Muscle of arm (tissue), 12 donors: ENCODE measurements around the gene IPPK. TPM values are rescaled to one million over a fixed set of nuclear protein-coding genes. Genes with fewer than 3 reads are reported as not detected.
"Not testable (repeated sequence)": the region's sequence is repeated elsewhere in the genome, so short reads cannot be mapped to it uniquely, and the experiment has no call there.

Experiments used
- DNase-seq: peaks from one replicate; pipeline ENCODE4 v3.0.0-alpha.2; 2013
- polyA plus RNA-seq, 12 donors: library from polyadenylated mRNA; unstranded; fragments of 120-200 nt; gene quantifications; one replicate each; pipeline ENCODE4 v1.2.1, GENCODE V29; 2013; ENCODE audit not compliant: insufficient read length in 12 of 12

The IPPK gene
- polyA plus RNA-seq, 12 donors = 5.9 to 10.2 (median 8.5) TPM; not detected in 1

DNA sequence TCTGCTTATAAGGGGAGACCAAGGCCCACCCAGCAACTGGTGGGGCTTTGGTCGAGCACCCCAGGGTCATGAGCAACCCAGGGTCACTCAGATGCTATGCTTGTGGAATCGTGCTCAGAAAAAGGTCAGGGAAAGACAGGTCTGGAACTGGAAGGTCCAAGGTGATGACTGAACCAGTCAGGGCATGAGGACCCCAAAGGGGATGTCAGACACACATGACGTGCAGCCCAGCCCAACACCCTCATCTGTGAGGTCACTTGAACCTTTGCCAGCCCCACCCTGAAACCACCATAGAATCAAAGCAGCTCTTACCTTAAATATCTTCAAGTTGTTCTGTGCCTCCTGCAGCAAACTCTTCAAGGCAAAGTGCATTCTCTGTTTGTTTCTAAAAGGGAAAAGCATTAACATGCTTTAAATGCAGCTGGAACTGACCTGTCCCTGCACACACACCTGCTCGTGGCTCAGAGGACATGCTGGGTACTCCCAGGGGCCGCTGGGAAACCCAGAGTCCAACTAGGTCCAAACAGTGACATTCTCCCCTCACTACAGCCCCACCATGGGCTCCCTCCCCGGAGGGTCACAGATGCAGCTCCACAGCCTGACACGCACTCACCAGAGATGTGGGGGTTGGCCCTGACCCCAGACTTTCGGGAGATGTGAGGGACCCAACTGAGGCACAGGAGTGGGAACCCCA, 29.4 kb downstream of the IPPK start:
- no peak for DNase-seq

DNA sequence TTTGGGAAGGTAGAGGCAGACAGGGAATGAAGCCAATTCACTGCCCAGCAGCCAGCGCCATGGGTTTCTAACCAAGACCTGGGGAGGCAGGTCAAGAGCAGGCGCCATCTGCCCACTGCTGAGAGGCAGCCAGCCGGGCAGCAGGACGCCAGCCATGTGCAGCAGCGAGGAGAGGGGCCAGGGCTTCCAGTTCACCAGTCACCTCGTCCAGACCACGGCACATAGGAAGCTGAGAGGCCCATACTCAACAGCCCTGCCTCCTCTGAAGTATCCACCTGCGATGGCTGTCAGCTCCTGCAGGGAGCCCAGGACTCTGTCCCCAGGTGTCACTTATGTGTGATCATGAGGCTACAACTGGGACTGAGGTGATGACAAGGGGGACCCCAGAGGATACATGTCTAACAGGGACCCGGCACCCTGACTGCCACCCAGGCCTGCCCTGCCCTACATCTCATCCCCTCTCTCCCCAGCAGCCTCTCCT, 30.1 kb downstream of the IPPK start:
- no peak for DNase-seq

DNA sequence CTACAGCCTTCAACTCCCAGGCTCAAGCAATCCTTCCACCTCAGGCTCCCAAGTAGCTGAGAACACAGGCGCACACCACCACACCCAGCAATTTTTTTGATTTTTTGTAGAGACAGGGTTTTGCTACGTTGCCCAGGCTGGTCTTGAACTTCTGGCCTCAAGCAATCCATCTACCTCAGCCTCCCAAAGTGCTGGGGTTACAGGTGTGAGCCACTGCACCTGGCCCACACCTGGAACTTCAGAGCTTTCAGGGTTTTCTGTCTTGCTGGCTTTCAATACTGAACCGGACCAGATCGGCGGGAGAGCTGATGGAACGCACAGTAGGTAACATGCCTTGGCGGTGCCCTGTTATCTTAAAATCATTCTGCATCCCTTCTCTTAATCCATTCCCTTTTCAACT, 30.8 kb downstream of the IPPK start:
- DNase-seq = no peak

DNA sequence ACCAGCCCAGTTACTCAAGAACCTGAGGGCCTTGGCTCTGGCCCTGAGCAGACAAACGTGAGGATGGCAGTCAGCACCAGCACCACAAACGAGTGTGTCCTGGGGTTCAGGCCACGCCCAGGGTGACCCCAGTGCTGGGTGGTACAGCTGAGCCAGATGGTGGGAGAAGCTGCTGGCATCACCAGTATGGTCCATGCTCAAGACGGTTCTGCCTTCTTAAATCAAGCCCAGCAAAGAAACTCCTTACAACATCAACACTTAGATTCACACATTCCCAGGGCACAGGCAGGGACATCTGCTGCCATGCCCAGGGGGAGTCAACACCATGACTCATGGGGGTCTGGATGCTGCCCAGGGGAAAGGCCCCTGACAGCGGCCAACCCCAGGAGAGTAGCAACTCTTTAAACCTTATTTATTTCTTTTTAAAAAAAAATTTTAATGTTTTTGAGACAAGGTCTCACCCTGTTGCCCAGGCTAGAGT, 31.3 kb downstream of the IPPK start:
- no peak for DNase-seq

DNA sequence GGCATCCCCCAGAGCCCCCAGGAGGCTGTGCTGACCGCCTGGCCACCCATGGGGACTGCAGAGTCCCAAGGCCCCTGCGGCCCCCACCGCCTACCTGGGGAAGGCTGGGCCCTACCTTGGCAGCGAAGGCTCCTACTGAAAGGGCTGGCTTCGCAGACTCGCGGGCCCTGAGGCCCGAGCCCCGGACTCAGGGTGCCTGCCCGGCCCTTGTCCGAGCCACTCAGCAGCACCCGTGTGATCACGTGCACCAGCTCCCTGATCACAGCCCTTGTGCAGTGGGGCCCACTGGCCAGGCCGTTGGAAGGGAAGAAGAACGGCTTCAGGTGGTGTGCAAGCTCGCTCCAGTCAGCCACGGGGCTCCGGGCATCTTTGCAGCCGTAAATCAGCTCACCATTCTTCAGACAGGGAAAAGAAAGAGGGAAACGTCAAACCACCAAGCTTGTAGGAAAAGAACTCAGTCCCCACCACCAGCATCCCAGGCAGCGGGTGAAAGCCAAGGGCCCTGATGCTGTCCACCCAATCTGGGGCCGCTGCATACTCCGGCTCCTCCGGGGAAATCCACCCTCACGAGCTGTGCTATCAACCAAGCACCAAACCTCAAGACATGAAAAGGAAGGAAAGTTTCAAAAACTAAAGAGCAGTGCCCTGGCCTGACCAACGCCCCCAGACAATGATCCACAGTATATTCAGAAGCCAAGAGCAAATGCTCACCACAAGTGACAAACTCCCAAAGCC, 31.9 kb downstream of the IPPK start:
- no peak for DNase-seq

DNA sequence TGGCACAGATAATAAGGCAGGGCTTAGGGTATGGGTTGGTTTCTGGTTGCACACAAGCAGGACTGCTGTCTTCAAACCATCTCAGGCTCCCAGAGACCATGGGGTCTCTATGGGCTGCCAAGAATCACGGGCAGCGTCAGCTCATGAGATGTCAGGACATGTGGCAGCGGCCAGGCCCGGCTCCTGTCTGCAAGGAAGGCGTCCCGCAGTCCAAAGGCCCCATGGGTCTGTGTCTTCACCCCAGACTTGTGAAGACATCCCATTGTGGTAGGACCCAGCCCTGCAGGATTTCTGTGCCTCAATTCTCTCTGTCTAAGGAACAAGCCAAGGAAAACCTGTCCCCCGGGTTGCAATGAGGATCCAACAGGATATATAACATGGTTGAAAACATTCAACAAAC, 32.6 kb downstream of the IPPK start:
- no peak for DNase-seq

DNA sequence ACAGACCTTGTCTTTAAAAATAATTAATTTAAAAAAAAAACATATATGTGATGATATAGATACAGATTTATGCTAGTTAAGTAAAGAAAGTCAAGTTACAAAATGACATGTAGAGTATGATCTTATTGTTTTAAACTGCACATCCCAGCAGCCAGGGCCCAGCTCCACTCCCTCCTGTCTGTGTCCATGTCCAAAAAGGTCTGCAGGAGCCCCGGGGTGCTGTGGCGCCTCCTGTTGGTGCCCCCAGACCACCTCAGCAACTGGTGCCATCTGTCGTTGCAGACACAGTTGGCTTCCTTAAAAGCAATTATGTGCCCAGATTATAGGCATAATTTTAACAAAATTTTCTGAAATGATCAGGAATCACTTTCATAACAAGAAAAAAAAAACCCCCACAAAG, 33.3 kb downstream of the IPPK start:
- no peak for DNase-seq

DNA sequence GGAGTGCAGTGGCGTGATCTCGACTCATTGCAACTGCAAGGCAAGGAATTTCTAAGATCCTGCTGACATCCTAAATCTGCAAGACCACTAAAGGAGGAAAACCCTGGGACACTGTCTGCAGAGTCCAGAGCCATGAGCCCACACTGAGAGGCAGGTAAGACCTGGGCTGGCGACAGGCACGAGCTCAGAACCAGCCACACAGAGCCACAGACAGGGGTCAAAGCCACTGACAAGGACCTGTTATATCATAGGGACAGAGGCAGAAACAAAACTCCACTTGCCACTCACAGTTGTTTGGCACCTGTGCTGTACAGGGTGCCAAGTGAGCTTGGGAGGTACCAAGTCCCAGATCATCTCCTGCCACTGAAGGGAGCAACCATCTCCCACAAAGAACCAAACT, 34.2 kb downstream of the IPPK start:
- DNase-seq = no peak

DNA sequence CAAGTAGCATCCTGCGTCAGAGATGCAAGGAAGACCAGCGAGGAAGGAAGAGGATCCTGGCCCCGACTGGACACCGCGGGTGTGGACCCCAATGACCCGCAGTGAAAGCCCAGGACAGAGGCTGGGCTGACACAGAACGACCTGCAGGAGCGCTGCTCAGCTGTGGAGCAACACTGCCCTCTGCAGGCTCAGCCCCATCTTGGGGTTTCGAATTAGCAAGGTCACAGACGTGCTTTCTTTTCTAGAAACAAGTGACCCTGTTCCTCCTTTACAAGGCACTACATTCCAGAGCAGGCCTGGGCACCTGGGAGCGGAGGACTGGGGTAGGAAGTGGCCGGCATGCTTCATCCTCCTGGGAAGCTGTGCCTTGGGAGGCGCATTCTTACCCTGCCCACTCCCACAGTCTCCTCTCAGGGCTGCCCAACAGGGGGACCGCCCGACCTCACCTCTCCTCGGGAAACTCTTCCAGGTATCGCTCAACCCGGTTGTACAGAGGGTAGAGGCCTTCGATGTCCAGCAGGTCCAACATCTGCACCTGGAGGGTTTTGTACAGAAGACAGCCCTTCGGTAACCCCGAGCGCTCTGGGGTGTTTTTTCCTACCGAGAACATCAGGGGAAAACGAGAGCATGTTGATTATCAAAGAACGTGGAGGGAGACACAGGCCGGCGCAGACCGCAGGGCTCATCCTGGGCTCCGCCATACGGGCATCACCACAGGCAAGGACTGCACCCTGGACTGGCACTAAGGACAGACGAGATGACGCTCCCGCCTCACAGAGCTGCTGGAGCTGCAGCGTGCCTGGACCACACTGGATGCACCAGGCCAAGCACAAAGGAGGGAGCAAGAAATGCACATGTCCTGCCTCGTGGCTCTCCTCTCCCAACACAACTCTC, 35.0 kb downstream of the IPPK start:
- DNase-seq = peak; percentile 89

DNA sequence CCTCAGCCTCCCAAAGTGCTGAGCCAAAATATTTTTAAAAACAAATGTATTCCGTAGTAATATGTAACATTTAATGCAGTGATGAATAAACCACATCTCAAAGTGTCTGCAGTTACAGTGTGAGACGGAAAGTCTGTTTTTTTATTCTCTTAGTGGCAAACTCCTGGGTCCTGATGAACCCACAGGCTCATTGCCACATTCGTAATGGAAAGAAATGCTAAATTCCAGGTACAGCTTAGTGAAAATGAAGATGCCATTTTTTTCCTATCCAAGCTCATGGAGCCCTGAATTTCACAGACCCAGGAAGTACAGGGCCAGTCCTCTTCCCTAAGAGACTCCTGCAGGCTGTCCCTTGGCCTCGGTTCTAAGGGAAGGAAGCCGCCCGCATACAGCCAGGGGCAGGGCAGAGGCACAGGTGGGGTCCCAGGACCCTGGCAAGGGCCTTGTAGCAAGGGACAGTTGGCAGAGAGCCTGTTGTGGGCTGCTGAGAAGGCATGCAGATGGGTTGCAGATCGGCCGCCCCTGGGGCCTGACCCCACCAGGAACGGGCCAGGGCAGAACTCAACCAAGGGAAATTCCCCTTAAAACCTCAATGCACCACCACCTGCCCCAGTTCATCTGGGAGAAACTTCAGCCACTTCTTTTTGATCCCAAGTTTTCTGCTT, 36.2 kb downstream of the IPPK start:
- peak; percentile 72 for DNase-seq

DNA sequence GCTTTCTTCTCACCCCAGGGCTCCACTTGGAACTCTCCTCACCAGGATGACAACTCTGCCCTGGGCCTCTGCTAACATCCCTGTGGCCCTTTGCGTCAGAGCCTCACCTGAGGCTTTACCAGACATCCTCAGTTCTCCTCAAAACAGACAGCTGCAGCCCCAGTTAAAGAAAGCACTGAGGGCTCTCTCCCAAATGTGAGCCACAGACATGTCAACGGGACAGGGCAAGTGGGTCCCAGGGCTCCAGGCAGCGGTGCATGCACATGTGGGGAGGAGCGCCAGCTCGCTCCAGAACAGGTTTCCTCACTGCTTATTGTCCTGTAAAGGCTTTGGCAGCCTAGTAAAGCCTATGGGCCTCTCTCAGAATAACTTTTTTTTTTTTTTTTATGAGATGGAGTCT, 37.3 kb downstream of the IPPK start:
- DNase-seq = no peak

DNA sequence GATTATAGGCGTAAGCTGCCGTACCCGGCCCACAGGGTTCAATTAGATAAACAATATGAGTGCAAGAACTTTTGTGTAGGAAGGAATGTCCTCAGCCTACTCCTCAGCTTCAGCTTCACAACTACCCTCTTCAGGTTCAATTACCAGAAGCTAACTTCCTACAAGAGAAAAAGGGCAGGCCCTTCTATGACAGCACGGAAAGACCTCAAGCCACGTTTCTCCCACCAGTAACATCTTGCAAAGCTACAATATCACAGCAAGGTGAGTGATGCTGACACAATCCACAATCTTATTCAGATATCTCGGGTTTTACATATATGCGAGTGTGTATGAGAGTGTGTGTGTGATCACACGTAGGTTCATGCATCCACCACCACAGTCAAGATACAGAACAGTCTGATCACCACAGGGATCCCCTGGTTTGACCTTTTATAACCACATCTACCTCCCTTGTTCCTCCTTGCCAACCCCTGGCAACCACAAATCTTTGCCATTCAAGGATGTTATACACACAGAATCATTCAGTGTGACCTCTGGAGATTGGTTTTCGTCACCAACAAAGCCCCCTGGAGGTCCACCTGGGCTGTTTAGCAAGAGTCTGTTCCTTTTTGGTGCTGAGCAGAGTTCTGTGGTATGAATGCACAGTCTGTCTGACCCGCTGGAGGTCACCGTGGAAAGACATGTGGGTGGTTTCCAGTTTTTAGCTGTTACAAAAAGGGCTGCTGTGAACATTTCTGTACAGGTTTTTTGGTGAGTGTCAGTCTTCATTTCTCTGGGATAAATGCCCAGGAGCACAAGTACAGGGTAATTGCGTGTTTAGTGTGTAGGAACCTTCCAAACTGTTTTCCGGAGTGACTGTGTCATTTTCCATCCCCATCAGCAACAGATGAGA, 38.2 kb downstream of the IPPK start:
- DNase-seq = no peak

DNA sequence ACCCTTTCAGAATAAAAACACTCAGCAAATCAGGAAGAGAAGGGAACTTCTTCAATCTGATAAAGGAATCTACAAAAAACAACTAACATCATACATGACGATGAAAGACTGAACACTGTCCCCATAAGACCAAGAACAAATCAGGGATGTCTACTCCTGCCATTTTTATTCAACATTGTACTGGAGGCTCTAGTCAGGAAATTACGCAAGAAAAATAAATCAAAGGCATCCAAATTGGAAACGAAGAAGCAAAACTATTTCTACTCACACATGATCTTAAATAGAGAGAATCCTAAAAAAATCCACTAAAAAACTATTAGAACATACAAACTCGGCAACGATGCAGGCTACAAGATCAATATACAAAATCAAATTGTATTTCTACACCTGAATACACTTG, 42.3 kb downstream of the IPPK start:
- no peak for DNase-seq

DNA sequence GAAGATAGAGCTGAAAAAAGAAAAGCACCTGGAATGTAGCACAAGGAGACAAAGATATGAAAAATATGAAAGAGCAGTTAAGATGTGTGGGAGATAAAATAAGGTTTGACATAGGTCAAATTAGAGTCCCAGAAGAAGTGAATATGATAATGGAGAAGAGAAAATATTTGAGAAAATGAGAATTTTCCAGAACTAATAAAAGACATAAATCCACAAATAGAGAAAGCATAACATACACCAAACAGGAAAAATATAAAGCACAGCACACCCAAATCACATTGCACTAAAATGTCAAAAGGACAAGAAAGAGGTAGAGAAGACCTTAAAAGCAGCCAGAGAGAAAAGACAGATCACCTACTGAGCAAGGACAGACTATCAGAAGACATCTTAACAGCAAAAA, 43.4 kb downstream of the IPPK start:
- no peak for DNase-seq

DNA sequence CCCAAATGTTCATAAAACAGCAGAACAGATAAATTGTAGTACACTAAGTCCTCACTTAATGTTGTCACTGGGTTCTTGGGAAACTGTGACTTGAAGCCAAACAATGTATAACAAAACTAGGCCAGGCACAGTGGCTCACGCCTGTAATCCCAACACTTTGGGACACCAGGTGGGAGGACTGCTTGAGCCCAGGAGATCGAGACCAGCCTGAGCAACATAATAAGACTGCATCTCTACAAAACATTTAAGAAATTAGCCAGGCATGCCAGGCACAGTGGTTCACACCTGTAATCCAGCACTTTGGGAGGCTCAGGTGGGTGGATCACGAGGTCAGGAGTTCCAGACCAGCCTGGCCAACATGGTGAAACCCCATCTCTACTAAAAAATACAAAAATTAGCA, 46.0 kb downstream of the IPPK start:
- not testable (repeated sequence) for DNase-seq

DNA sequence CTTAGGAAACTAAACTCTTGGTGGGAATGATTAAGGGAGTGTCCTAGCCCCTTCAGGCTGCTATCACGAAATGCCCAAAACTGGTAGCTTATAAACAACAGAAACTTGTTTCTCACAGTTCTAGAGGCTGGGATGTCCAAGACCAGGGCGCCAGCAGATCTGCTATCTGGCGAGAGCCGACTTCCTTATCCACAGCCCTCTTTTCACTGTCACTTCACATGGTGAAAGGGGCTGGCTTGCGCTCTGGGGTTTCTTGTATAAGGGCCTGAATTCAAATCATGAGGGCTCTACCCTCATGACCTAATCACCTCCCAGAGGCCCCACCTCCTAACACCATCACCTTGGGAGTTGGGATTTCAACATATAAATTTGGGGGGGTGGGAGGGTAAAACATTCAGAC, 49.1 kb downstream of the IPPK start:
- DNase-seq = no peak

DNA sequence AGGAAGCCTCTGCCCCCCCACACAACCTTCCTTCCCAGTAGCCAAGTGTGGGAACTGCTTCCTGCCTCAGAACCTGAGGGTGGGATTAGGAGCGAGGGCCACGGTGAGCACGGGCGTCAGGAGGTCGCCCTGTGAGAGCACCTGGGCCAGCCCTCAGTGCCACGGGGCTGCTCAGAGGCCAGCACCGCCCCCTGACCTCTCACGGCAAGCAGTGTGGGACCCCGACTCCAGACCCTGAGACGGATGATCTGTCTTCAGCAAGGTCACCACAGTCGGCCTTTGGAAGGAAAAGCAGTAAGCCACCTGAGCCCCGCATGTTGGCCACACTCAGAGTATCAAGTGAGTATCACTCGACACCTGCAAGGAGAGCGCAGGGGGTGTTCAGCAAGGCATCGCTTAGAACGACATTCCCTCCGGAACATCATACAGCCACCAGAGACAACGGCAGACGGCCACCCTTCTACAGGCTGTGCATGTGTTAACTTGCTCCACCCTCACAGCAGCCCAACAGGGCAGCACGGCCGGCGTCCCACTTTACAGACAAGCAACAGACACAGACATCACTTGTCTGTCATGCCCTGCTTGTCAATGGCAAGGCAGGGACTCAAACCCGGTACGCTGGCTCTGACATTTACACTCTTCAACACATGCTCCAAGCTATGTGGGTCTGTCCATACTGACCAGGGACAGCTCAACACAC, 50.2 kb downstream of the IPPK start:
- DNase-seq = no peak

DNA sequence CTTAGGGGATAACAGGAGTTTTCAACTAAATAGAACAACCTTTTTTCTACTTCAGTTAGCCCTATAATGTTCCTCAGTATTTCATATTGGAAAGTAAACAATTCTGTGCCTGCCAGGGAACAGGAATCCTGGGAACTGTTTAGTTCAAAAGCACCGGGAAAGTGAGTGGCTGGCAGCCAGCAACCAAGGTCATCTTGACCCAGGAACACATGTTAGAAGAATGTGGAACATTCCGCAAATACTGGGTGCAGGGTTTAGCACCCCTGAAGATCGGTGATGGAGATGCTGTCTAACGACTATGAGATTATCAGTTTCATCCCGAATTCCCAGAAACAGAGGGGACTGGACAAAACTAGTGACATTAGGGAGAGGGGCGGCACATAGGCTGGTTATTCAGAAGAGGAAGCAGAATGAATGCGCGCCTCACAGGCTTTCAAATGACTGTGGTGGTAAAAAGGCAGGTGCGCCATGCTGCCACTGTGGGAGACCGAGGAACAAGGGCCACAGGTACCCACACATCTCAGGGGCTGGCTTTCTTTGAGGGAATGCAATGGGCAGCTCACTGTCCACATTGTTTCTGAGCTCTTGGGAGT, 51.2 kb downstream of the IPPK start:
- DNase-seq = no peak

DNA sequence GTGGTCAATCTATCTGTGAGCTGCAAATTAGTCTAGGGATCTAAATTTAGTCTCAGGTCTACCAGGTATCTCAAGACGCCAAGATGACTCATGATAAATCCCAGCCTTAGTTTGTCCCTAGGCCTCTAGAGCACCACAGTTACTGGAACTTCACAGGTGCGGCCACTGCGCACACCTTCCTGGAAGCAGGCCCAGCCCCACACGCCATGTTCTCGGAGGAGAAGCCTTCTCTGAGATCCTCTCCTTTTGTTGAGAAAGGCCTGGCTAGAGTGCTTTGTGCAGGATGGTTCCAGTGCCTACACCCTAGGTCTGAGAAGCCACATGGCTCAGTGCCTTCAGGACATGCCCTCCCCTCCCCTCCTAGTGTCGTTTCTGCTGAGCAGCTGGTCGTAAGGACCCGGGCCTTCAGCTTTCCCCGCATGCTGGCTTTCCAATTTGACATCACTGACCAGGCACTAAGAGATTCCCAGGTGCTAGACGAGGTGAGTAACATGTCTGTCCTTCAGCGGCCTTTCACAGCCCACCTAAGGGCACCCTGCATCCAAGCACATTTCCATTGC, 51.9 kb downstream of the IPPK start:
- DNase-seq = no peak
